Activated CD4-positive, alpha-beta T cell treated with anti-CD3 and anti-CD28 coated beads, Interleukin-10, Interleukin-2, amounts not matched to agents 100 ng/mL and 50 ng/mL, durations not matched to agents 16 hours and 8 hours (primary cell): Measurements from ENCODE around the gene HPGD.
A peak's percentile ranks its signal among the peaks of the same experiment; 100 is the strongest.
"Not testable (repeated sequence)": the region's sequence is repeated elsewhere in the genome, so short reads cannot be mapped to it uniquely, and the experiment has no call there.

Experiments
- DNase-seq: peaks from one replicate; pipeline ENCODE4 v3.0.0-alpha.2; 2020

Gene HPGD

GRCh38 chr4:174523025-174523693 lies 871 bp upstream of the HPGD start:
- DNase-seq = no peak

DNA sequence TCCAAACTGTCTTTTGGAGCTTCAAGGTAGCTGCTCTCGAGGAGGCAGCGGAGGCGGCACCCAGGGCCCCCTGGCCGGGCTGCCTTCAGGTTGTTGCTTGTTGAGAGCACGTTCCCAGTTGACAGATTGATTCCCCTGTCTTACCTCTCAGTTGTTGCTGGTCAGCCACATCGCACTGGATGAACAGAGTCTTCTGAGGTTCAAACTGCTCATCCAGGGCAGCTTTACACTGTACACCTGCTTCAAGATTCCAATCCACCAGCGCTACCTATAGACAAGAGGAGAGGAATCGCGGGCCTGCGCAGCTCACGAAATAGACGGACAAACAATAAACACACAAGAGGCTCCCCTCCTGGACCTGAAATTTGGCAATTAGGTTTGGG lies 497 bp downstream of the HPGD start:
- DNase-seq = peak; percentile 17

GRCh38 chr4:174520660-174521059 lies 1.6 kb downstream of the HPGD start:
- peak; percentile 10 for DNase-seq

GRCh38 chr4:174517502-174518445 lies 4.5 kb downstream of the HPGD start:
- DNase-seq = no peak

GRCh38 chr4:174516794-174517193 lies 5.5 kb downstream of the HPGD start:
- no peak for DNase-seq

DNA sequence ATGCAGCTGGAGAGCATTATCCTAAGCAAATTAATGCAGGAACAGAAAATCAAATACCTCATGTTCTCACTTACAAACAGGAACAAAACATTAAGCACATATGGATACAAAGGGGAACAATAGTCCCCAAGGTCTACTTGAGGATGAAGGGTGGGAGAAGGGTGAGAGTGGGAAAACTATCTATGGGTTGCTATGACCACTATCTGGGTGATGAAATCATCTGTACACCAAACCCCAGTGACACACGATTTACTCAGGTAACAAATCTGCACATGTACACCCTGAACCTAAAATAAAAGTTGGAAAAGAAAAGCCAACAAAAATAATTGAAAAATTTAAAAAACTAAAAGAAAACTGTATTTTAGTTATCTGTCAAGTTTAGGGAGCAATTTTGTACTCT lies 5.9 kb downstream of the HPGD start:
- DNase-seq = no peak

- no peak for DNase-seq
Observed at GRCh38 chr4:174512745-174513144, 9.5 kb downstream of the HPGD start.

GRCh38 chr4:174505892-174506291 lies 16.4 kb downstream of the HPGD start:
- no peak for DNase-seq

- no peak for DNase-seq
Observed at GRCh38 chr4:174505007-174505406, 17.3 kb downstream of the HPGD start.

DNA sequence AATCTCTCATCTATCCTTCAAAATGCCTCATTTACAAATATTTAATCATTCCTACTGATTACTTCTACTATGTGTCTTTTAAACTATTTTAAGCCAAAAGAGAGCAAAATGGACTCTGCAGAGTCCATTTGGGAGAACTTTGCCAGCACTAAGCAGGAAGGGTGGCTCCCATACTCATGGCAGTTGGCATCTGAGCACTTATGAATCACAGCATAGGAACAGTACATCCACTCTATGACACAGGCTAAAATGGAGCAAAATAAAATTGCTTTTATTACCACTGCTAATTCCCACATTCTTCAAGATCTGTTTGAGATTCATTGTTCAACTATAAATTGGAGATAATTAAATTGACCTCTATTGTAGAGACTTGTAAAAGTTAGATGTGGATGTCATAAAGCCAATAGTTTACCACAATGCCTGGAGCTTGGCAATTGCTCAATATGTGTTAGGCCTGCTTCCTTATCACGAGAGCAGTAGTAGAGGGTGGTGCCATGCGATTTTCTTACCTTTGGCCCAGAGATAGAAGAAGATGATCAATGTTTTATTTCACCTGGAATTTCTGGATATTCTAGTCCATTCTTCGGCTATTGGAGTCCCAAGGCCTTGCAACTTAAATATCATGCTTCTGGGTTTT lies 19.1 kb downstream of the HPGD start:
- no peak for DNase-seq

DNA sequence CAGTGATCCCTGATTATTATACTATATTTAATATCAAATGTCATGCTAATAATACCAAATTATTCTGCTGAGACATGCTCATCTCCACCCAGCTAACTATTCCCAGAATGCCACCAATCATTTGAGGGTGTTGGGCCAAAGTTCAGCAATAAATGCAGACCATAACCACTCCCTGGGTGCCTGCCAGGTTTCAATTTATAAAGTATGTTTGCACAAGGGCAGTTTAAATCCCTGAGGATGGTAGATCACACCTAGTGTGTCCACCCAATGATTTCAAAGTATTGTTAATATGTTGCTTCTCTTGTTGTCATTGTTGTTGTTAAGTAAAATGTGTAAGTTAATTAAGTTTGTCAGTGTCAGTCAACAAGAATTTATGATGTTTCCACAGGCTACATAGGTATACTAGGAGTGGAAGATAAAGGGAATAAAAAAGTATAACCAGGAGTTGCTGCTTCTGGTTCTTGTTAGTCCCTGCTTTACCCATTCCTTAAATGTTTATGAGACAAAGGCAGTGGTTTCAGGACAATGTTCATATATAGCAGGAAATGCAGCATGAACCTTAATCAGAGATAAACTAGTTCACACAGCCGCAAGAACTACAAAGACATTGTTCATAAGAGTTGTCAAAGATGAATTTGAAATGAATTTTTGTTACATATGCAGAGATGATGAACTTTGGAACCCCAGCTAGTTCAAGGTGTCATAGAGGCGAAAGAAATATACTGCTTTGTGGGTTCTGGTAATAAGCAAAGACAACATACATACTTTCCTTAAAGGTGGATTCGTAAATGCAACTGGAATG lies 25.5 kb downstream of the HPGD start:
- DNase-seq = no peak

- DNase-seq = no peak
Observed at GRCh38 chr4:174495626-174496025, 26.7 kb downstream of the HPGD start.

GRCh38 chr4:174494726-174495125 lies 27.6 kb downstream of the HPGD start:
- no peak for DNase-seq

DNA sequence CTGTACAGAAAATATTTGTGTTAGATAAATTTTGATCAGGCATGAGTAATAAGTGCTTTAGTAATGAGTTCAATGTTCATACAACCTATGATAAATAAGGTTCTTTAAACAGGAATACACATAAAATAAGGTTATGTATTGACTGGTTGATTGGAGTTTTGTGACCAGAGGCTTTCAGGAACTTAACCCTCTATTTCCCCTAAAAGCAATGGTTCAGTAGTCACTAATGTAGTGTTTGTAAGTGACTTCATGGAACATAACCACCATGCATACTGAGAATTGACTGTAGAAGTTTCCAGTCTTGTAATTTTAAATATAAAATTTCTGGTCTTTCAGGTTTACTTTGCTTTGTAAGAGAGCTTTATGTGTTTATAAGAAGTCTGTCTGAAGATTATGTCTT lies 28.1 kb downstream of the HPGD start:
- DNase-seq = no peak

GRCh38 chr4:174490451-174490961 lies 31.8 kb downstream of the HPGD start:
- no peak for DNase-seq

GRCh38 chr4:174488368-174488767 lies 33.9 kb downstream of the HPGD start:
- not testable (repeated sequence) for DNase-seq

DNA sequence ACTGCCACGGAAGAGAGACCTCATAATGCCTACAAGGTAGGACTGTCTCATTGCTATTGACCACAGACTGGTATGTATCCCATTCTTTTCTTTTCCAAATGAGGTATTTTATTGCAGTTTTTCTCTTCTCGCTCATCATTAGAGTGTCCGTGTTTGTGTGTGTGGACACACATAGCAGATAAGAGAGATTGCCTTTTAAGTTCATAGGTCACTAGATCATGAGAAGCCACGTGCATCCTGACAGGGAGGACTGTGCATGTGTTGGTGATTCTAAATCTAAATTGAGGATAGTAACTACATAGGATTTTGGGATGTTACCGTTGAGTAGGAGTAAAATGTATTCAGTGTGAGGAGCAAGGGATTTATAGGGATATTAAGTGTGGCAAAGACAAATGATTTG lies 37.3 kb downstream of the HPGD start:
- no peak for DNase-seq

DNA sequence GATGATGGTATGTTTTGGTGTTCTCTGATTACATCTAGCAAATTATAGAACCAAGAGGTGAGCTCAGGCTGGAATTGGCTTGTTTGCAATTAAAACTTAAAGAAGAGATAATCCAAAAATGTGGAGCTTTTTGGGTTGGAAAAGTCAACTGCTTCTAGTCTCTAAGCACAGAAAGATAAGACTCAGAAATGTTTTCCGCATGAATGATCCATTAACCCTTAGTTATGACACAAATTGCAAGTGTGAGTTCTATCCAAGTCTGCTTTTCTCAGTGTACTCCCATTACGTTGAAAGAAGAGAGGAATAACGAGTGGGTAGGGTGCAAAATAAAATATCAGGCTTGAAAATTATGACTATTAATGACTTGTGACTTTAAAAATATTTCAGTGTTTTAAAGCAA lies 38.5 kb downstream of the HPGD start:
- DNase-seq = no peak

DNA sequence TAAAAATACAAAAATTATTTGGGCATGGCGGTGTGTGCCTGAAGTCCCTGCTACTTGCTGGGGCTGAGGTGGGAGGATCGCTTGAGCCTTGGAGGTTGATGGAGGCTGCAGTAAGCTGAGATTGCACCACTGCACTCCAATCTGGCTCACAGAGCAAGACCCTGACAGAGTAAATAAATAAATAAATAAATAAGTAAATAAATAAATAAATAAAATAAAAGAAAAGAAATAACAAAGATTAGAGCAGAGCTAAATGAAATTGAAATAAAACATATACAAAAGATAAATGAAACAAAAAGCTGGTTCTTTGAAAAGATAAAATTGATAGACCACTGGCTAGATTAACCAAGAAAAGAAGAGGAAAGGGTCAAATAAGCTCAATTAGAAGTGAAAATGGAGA lies 43.1 kb downstream of the HPGD start:
- no peak for DNase-seq

DNA sequence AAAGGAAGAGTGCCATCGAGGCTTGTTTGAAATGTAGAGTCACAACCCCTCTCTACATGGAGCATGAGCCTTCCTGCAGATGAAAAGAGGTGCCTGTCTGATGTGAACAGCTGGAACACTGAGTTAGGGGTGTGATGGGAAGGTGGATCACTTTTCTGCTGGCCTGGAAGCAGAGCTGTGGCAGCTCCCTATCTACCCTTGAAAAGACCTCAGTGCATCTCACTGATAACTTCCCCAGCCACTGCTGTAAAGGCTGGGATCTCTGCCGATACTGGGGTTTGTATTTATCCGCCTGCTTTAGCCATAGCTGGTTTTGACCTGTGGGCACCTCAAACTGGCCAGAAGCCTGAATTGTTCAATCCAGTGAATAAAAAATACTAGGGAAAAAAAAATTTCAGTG lies 46.8 kb downstream of the HPGD start:
- DNase-seq = no peak

- DNase-seq = no peak
Observed at GRCh38 chr4:174474457-174475075, 47.7 kb downstream of the HPGD start.

- no peak for DNase-seq
Observed at GRCh38 chr4:174467107-174467506, 55.2 kb downstream of the HPGD start.
